Testis (tissue), 2 donors: ENCODE data around the gene GRAPL.
"Not testable (repeated sequence)": the region's sequence is repeated elsewhere in the genome, so short reads cannot be mapped to it uniquely, and the experiment has no call there.

Experiments
- POLR2A ChIP-seq: fragments of 450-650 bp; IDR thresholded peaks from one replicate; pipeline ENCODE4 v1.6.1; 2017; ENCODE audit warnings: antibody characterized with exemption, mild to moderate bottlenecking, moderate library complexity
- TF ChIP-seq, protein P1 (sequence below), 3 experiments: fragments of 450-650 bp in 2 of 3; fragments of 200-600 bp in 1 of 3; sonication (generic) in 1 of 3; IDR thresholded peaks; one replicate each; pipeline ENCODE4 v1.5.1; 2016 to 2019; ENCODE audit warnings: antibody characterized with exemption in 3 of 3, mild to moderate bottlenecking in 2 of 3, moderate library complexity in 1 of 3

DNA sequence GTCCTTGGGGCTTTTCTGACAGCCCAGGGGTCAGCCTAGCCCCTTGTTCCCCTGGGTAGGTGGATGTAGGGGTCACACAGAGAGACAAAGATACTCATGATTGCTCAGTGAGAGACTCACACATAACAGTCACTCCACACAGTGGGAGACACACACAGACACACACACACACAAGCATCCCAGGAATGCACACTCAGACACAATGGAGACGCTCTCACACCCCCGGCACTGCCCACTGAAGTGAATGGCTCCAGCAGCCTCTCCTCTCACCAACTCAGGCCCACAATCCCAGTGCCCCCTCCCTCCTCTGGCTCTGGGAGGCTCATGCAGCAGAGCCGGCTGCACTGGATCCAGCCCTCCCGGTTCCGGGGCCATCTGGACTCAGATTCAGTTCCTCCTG lies 17.0 kb downstream of the GRAPL start:
- TF ChIP-seq, protein P1, sequence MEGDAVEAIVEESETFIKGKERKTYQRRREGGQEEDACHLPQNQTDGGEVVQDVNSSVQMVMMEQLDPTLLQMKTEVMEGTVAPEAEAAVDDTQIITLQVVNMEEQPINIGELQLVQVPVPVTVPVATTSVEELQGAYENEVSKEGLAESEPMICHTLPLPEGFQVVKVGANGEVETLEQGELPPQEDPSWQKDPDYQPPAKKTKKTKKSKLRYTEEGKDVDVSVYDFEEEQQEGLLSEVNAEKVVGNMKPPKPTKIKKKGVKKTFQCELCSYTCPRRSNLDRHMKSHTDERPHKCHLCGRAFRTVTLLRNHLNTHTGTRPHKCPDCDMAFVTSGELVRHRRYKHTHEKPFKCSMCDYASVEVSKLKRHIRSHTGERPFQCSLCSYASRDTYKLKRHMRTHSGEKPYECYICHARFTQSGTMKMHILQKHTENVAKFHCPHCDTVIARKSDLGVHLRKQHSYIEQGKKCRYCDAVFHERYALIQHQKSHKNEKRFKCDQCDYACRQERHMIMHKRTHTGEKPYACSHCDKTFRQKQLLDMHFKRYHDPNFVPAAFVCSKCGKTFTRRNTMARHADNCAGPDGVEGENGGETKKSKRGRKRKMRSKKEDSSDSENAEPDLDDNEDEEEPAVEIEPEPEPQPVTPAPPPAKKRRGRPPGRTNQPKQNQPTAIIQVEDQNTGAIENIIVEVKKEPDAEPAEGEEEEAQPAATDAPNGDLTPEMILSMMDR (IDR thresholded peaks at IDR 0.05): not testable (repeated sequence)
- not testable (repeated sequence) for TF ChIP-seq POLR2A
